GM19240 (cell line): ENCODE measurements around the gene CCDC78.
A peak's percentile ranks its signal among the peaks of the same experiment; 100 is the strongest.
"Not testable (repeated sequence)": the region's sequence is repeated elsewhere in the genome, so short reads cannot be mapped to it uniquely, and the experiment has no call there.

Experiments used
- DNase-seq: peaks from one replicate; pipeline ENCODE4 v3.0.0; 2011; ENCODE audit warnings: low spot score; ENCODE audit not compliant: insufficient read length

The CCDC78 gene

DNA sequence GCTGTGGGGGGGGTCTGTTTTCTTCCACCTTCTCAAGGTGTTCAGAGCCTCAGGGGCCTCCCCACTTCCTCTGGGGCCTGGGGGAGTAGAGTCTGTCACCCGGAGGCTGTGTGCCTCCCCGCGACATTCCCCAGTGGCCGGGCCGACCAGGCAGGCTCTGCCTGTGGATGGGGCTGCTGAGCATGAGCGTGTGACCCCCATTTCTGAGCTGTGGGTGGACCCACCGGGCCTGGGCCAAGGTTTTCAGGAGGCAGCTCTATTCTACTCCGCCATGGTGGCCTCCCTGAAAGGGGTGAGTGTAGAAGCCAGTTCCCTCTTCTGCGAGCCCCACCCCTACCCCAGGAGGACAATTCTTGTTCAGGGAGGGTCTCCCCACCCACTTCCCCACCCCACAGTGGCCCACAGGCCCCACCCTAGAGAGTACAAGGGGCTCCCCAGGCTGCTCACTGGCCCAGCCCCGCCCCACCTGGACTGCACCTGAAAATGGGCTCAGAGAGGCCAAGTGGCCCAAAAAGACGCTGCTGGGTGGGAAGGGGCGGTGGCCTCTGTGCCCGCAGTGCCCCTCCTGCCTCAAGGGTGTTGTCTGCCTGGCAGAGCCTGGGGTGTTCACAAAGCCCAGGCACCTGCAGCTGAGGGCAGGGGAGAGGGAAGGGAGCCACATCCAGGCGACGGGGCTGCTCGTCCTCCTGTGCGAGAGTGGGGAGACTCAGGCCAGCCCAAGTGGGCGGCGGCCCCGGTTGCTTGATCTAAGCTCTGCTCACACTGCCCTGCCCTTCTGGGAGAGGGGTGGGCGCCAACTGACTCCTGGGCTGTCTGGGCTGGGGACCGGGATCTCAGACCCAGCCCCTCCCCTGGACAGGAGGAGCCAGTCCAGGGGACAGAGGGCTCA lies 35.6 kb upstream of the CCDC78 start:
- DNase-seq = no peak

DNA sequence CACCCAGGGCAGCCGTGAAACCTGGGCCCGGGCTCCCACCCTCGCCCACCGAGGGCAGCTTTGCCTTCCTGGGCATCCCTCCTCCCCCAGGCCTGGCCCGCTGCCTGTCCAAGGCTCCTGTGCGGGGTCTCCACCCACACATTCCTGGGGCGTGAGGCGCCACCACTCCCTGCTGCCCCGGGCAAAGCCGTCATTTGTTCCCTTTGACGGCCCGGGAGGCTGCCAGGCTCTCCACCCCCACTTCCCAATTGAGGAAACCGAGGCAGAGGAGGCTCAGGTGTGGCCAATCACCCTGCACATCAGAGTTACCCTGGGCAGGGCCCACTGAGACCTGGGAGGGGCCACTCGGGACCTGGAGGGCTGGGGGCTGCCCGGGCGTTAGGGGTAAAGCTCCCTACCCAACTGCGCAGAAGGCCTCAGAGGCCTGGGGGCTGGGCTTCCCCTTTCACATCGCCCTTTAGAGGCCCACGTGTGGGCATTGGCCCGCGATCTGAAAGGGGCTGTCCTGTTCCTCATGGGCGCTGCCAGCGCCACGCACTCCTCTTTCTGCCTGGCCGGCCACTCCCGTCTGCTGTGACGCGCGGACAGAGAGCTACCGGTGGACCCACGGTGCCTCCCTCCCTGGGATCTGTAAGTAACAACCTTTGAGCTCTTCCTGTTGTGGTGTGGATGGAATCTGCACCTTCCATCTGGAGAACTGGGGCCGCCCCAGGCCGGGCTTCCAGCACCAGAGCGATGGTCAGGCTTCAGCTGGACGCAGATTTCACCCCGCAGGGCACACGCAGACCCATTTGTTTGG lies 34.5 kb upstream of the CCDC78 start, which contains the start of gene MSLN:
Gene MSLN, plus strand, starts transcription at position 190 of the 799 bp plus-strand sequence. CDS start 1,947 bp downstream, outside the sequence.
- no peak for DNase-seq

DNA sequence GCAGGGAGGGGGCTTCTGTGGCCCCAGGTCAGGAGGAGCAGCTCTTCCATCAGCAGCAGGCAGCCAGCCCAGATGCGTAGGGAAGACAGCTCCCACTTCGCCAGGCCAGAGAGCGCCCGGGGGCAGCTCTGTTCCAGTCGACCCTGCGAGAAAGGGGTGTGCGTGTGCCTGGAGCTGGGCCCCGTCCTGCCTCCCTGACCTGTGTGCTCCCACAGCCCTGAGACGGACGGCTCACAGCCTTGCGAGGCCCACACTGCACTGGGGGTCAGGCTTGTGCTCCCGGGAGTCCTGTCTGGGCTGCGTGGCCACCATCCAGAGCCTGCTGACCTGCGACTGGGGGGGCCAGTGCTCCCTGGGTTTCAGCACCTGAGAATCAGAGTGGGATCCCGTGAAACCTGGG lies 33.8 kb upstream of the CCDC78 start:
- DNase-seq = no peak

DNA sequence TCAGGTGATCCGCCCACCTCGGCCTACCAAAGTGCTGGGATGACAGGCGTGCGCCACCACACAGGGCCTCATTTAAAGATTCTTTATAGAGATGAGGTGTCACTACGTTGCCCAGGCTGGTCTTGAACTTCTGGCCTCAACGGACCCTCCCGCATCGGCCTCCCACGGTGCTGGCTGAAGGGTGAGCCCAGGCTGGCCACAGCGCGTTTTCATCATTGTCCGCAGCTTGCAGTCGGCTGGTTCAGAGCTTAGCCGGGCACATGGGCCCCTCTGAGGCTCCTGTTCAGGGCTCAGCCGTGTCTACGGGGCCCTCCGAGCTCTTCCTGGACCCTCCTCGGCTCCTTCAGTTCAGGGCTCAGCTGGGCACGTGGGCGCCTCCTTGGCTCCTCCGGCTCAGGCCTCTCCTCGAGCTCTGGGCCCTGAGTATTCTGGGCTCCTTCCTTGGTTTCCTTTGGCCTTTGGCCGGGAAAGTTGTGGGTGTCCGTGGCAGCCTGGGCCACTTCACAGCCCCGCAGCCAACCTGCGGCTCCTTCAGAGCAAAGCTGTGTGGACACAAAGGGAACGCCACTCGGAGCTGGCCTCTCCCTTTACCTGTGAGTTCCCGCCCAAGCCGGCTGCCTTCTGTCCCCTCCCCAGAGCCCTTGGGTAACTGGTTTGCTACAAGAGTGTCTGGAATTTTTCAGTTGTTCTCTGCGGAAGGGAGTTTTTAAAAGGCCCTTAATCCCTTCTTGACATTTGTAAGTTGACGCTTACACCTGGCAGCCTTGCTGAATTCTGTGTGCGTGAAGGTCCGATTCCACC lies 33.1 kb upstream of the CCDC78 start:
- DNase-seq = no peak

DNA sequence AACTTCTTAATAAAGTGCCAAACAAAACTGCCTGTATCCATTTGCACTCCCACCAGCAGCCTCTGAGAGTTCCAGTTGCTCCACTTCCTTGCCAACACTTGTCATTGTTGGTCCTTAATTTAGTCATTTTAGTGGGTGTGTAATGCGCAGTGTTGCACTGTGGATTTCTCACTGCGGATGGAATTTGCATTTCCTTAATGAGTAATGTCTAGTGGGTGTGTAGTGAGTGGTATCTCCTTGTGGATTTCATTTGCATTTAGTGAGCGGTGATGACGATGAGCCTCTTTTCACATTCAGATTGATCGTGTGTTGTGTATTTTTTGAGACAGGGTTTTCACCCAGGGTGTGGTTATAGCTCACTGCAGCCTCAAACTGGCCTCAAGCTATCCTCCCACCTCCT lies 30.2 kb upstream of the CCDC78 start:
- DNase-seq = no peak

DNA sequence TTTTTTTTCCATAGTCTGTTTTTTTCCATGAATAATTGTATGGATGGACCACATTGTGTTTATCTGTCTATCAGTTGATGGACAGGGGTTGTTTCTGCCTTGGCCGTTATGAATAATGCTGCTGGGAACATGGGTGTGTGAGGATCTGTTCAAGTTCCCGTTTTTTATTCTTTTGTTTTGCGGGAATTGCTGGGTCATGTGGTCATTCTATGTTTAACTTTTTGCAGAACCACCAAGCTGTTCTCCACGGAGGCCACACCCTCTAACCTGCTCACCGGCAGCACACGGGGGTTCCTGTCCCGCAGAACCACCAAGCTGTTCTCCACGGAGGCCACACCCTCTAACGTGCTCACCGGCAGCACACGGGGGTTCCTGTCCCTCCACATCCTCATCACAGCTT lies 28.4 kb upstream of the CCDC78 start:
- DNase-seq = no peak

DNA sequence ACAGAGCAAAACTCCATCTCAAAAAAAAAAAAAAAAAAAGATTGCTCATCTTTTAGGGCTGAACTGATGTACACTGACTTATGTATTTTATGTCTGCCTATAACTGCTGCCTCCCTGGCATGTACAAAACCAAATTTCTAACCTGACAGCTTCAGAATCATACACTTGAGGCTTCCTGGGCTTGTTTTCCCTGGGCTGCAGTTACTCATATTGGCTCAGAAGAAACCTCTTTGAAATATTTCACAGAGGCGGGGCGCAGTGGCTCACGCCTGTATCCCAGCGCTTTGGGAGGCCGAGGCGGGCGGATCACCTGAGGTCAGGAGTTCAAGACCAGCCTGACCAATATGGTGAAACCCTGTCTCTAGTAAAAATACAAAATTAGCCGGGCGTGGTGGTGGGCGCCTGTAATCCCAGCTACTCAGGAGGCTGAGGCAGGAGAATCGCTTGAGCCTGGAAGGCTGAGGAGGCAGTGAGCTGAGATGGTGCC lies 27.9 kb upstream of the CCDC78 start:
- not testable (repeated sequence) for DNase-seq

DNA sequence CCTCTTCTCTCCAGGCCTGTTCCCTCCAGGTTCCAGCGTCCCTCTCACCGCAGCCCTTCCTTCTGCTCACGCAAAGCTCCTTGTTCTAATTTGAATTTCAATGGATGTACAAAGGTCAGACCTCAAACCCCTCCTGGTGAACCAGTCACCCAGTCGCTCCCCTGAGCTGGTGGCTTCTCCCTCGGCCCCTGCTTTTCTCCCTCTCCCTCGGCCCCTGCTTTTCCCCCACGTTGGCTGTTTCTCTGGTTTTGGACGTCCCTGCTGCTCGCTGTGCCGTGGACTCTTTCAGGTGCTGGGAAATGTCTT lies 25.7 kb upstream of the CCDC78 start:
- no peak for DNase-seq

DNA sequence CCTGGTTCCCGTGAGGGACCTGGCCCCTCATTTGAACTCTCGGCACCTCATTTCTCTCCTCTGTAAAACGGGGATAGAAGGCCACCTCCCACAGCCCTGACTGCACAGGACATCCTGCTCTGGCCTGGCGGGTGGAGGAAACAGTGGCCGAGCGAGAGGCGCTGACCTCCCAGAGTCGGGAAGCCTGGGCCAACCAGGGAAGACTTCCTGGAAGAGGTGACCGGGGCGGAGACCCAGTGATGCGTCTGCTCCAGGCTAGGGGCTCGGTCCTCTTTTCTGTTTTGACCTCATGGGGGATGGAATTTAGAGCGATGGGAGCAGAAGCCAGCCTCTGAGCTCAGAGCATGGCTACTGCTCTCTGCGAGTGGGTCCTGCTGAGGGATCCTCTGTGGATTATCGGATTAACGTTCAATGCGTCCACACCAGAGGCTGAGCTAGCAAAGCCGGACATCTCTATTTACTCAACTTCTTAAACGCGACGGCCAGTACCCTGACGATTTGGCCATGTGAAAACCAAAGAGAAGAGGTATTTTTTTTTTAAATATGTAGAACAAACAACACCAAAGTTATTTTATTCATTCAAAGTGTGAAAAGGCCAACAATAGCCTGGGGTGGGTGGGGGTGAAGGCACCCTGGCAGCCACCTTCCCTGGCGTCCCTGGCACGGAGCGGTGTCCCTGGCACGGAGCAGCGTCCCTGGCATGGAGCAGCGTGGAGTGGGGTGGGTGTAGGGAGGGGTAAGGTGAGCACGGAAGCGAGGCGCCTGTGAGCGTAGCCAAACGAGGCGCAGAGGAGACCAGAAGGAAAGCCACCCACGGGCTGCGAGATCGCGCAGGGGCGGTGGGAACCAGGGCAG lies 25.1 kb upstream of the CCDC78 start:
- no peak for DNase-seq

DNA sequence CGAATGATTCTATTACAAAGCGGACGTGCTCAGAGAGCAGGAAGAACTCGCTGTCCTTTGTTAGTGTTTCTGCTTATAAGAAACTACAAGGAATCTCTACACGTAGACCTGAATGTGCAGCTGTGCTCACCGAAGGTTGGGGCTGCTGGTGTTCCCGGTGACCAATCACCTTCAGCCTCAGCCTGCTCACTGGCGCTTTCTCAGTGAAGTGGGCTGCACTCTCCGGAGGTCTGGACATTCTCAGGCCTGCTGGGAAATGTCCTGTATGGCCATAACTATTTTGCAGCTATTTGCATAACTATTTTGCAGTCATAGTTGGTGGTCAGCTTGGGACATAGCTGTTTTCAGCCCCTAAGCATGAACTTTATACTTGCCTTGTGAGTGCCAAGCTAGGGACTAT lies 24.2 kb upstream of the CCDC78 start:
- DNase-seq = no peak

DNA sequence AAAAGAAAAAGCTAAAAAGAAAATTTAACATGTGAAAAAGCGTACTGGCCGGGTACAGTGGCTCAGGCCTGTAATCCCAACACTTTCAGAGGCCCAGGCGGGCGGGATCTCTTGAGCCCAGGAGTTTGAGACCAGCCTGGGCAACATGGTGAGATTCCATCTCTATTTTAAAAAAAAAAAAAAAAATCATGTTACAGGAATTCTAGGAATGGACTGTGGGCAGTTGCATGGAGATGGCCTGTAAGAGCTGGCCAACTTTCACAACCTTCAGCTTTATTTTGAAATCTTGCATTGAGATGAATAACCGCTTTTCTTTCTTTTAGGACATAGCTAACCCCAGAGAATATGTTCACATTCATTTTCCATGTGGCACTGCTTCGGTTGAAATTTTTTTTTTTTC lies 22.8 kb upstream of the CCDC78 start:
- no peak for DNase-seq

DNA sequence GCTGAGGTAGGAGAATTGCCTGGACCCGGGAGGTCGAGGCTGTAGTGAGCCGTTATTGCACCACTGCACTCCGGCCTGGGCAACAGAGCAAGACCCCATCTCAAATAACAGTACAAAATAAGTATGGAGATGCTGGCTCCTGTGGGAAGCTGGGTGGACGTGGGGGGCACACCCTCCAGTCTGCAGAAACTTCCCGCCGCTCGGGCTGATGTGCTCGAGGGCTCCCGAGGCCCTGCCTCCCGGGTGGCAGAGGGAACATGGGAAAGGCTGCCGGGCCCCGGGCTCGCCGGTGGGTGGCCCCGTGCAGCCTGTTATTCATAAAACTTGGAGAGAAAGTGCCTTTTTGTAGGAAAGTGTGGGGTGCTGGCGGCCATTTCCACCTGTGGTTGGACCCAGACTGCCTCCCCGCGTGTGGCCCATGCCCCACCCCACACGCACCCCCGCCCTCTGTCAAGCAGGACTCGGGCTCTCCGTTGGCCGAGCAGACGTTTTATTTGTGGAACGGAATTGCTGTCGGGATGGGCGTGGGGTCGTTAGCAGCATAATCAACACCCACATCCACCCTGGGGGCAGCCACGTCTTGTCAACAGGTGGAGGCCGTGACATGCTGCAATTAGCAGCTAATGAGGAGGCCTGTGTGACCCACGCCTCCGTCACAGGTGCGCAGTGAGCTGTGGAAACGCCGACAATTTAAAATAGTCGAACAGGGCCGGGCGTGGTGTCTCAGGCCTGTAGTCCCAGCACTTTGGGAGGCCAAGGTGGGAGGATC lies 21.9 kb upstream of the CCDC78 start:
- no peak for DNase-seq

DNA sequence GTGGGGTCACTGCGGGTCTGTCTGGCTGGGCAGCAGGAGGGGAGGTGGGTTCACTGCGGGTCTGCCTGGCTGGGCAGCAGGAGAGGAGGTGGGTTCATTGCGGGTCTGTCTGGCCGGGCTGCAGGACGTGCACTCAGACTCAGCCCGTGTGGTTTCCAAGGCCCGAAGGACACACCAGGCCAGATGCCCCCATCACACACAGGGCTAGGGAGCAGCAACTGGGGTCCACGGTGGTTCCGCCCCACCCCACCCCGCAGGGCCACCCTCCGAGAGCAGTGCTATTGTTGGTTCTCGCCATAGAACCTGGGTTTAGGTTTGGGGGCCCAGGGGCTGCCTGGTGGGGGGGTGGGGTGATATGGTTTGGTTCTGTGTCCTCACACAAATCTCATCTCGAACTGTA lies 20.4 kb upstream of the CCDC78 start:
- DNase-seq = no peak

DNA sequence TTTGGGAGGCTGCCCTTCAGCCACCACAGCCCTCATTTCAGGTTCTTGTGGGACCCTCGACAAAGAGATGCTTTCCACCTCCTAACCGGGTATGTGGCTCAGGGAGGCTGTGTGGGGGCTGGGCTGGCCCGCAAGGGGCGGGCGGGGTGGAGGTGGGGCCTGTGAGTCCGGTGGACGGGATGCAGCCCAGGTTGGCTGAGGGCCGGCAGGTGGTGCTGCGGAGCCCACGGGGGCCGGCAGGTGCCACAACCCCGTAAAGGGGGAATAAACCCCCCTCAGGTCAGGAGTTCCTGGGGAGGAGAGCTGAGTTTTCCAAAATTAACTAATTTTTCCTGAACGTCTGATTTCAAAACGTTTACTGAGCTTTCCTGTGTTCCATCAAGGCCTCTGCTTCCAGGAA lies 19.5 kb upstream of the CCDC78 start:
- DNase-seq = no peak

DNA sequence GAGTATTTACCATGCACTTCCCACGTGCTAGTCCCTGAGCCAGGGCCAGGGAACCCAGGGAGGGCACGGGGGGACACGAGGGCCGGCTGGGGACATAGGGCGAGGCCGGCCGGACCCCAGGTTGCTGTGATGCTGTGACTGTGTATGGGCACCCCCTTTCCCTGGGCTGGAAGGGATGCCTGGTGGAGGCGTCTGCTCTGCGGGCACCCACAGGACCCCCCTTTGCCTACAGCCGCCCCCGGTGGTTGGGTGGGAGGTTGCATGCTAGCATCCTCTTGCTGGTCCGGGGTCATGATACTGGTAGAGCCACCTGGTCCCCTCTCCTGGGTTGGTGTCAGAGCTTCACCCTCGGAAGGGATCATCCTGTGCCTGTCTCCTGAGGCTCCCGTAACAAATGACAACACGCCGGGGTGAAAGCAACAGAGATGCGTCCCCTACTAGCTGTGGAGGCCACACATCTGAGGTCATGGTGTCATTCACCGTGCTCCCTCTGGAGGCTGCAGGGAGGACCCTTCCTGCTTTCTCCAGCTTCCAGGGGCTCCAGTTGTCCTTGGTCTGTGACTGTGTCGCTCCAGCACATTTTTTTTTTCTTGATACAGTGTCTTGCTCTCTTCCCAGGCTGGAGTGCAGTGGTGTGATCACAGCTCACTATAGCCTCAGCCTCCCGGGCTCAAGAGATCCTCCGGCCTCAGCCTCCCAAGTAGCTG lies 17.7 kb upstream of the CCDC78 start:
- DNase-seq = no peak

DNA sequence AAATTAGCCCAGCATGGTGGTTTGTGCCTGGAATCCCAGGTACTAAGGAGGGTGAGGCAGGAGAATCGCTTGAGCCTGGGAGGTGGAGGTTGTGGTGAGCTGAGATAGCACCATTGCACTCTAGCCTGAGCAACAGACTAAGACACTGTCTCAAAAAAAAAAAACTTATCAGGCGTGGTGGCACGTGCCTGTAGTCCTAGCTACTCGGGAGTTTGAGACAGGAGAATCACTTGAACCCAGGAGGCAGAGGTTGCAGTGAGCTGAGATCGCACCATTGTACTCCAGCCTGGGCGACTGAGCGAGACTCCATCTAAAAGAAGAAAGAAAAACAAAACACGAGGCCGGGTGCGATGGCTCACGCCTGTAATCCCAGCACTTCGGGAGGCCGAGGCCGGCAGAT lies 16.7 kb upstream of the CCDC78 start:
- not testable (repeated sequence) for DNase-seq

DNA sequence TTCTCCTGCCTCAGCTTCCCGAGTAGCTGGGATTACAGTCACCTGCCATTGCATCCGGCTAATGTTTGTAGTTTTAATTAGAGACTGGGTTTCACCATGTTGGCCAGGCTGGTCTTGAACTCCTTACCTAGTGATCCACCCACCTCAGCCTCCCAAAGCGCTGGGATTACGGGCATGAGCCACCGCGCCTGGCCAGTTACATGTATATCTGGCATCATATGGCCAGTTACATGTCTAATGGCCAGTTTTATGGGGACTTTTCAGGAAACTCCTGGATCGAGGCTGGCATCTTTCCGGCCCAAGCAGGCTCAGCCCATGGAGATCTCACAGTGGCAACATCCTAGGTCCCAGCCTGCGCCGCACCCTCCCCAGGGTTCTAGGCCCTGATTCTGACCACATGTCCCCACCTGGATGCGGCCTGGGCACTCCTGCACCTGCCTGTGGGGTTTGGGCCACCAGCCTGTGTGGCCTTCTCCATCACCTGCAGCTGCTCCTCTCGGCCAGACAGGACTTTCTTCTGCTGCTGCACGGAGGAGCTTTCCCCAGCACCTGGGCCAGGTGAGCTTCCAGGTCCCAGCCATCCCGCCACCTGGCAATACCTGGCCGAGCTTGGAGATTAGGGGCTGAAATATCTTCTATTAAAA lies 15.9 kb upstream of the CCDC78 start:
- no peak for DNase-seq

DNA sequence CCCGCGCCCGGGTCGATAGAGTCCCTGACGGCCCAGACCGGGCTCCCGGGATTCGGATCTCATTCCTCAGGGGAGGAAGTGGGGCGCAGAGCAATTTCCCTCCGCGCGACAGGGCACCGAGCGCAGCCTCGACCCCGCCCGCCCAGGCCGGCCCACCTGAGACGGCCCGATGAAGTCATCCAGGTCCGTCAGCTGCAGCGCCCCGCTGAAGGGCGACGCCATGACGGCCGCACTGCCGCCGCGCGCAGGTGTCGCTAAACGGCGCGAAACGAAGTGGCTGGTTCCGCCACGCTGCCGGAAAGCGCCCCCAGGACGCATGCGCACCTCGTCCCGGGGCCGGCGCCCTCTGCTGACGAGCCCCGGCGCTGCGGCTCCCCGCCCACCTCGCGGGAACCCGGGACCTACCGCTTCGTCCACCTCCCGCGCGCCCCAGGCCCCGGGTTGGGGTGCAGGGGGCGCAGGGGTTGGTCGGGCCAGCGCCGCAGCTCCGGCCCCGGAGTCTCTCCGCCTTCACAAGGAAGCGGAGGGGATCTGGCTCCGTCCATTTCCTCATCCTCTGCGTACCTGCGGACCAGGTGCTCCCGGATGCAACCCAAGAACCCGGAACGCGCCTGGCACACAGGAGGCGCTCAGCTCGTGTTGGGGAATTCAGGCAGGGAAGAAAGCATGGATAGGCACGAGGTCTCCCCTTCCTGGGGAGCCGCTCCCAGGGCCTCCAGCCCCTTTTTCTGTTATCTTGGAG lies 14.7 kb upstream of the CCDC78 start, which contains the start of gene CIAO3:
Gene CIAO3, minus strand, starts transcription at position 234 of the 742 bp plus-strand sequence. Its CDS starts 12 bp downstream, at position 222.
- DNase-seq = peak; percentile 92
